DOHH2 (cell line): ENCODE measurements around the gene F10.

ENCODE experiments used
- H3F3A ChIP-seq: fragments of 200-600 bp; sonication (generic), shearing (Covaris generic); 2 replicates; pipeline ENCODE4 v1.6.0; 2016; ENCODE audit warnings: antibody characterized with exemption, mild to moderate bottlenecking; ENCODE audit not compliant: control insufficient read depth, insufficient read depth
- H3K27ac ChIP-seq: fragments of 200-600 bp; sonication (generic); 2 replicates; pipeline ENCODE4 v1.5.1; 2014; ENCODE audit warnings: low read depth, mild to moderate bottlenecking, low read length, moderate library complexity
- H3K27me3 ChIP-seq: fragments of 200-600 bp; sonication (generic); 2 replicates; pipeline ENCODE4 v1.6.1; 2014; ENCODE audit warnings: mild to moderate bottlenecking, low read length, mixed read lengths; ENCODE audit not compliant: control insufficient read depth
- H3K36me3 ChIP-seq: fragments of 200-600 bp; sonication (generic); 2 replicates; pipeline ENCODE4 v1.6.1; 2014; ENCODE audit warnings: mild to moderate bottlenecking, low read length, moderate library complexity, mixed read lengths; ENCODE audit not compliant: control insufficient read depth
- H3K4me1 ChIP-seq: fragments of 200-600 bp; sonication (generic); 2 replicates; pipeline ENCODE4 v1.6.1; 2014; ENCODE audit warnings: mild to moderate bottlenecking, low read length, mixed read lengths; ENCODE audit not compliant: control insufficient read depth
- H3K4me2 ChIP-seq: fragments of 200-600 bp; sonication (generic); 2 replicates; pipeline ENCODE4 v1.6.0; 2014; ENCODE audit warnings: mild to moderate bottlenecking, low read length, moderate library complexity
- H3K4me3 ChIP-seq: fragments of 200-600 bp; sonication (generic); 2 replicates; pipeline ENCODE4 v1.5.1; 2014; ENCODE audit warnings: mild to moderate bottlenecking, low read length, mixed read lengths
- H3K79me2 ChIP-seq: fragments of 200-600 bp; sonication (generic); 2 replicates; pipeline ENCODE4 v1.6.1; 2014; ENCODE audit warnings: mild to moderate bottlenecking, low read length, mixed read lengths; ENCODE audit not compliant: control insufficient read depth
- H3K9me2 ChIP-seq: fragments of 200-600 bp; sonication (generic); replicated peaks from 2 replicates; pipeline ENCODE4 v1.6.1; 2014; ENCODE audit warnings: mild to moderate bottlenecking, low read length, mixed read lengths; ENCODE audit not compliant: control insufficient read depth
- H3K9me3 ChIP-seq: fragments of 200-600 bp; sonication (generic); 2 replicates; pipeline ENCODE4 v1.6.1; 2014; ENCODE audit warnings: antibody characterized with exemption, low read length, mixed read lengths; ENCODE audit not compliant: control insufficient read depth, insufficient read depth
- H4K20me1 ChIP-seq: fragments of 200-600 bp; sonication (generic); 2 replicates; pipeline ENCODE4 v1.6.0; 2014; ENCODE audit warnings: low read depth, mild to moderate bottlenecking, antibody characterized with exemption, low read length, moderate library complexity; ENCODE audit not compliant: control insufficient read depth, insufficient read depth
- EZH2phosphoT487 ChIP-seq: fragments of 200-600 bp; sonication (generic); IDR thresholded peaks from 2 replicates; pipeline ENCODE4 v1.6.1; 2017; ENCODE audit warnings: borderline replicate concordance, mild to moderate bottlenecking, antibody characterized with exemption, low read length, moderate library complexity, mixed read lengths
- TF ChIP-seq, protein P1 (sequence below): fragments of 200-600 bp; sonication (generic); IDR thresholded peaks from one replicate; pipeline ENCODE4 v1.5.1; 2014; ENCODE audit warnings: antibody characterized with exemption, mild to moderate bottlenecking, low read depth, low read length; ENCODE audit not compliant: poor library complexity, severe bottlenecking

F10 gene

DNA sequence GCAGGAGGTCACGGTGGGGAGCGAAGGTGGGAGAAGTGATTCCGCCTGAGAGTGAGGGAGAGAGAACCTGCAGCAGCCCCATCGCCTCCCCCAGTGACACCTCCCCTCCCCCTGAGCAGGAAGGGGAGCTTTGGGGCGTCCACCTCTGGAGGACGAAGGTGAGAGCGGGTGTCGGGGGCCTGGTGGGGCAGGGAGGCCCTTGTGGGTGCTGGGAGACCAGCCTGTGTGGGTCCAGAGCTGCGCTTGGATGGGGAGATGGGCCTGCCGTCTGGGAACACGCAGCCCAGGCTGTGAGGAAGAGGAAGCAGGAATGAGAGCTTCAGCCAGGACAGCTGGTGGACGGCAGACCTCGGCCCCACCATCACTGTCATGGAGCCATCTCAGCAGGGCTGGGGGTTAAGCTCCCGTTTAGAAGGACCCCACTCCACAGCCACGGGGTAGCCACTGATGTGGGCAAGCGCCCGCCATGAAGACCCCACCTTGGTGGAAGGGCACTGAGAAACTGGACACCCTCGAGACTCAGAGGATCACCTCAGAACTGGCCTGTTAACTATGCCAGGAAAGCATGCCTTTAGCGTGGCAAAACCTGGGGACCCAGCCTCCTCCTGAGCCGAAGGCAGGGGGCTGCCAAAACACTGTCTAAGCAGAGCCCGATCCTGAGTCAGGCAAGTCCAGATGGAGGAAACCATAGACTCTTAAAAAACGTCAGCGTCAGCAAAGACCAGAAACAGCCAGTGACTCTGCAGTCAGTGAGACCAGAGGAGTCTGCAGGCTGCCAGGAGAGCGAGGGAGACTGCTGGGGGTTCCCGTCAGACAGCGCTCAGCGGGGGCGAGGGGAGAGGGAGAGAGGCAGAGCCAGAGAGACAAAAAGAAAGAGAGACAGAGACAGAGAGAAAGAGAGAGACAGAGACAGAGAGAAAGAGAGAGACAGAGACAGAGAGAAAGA, 29.4 kb downstream of the F10 start:
- Histone ChIP-seq H3K27me3 (no peaks in the 10 kb centered on the region), H3K9me3 (peaks cover 7% of the 10 kb centered on the region; the same call in 1 of the 2 replicates), H3K4me3 (no peak overlapping the region)

DNA sequence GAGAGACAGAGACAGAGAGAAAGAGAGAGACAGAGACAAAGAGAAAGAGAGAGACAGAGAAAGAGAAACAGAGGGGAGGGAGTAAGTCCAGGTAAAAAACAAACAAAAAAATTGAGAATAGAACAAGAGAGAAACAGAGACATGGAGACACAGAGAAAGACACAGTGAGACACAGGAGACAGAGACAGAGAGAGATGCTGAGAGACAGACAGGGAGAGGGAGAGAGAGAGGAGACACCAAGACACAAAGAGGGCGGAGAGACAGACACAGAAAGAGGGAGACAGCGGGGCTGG, 30.0 kb downstream of the F10 start:
- Histone ChIP-seq H3K4me2 (no peak overlapping the region), H3K9me2 (no peaks in the 10 kb centered on the region), H3K27me3 (no peaks in the 10 kb centered on the region), H4K20me1 (no peaks in the 10 kb centered on the region), H3K27ac (no peak overlapping the region), H3K9me3 (peaks cover 7% of the 10 kb centered on the region; the same call in 1 of the 2 replicates), H3K36me3 (no peaks in the 10 kb centered on the region), H3K4me3 (no peak overlapping the region), H3K79me2 (no peaks in the 10 kb centered on the region), H3K4me1 (peaks cover 18% of the 10 kb centered on the region), H3F3A (peaks cover 4% of the 10 kb centered on the region; the same call in 1 of the 2 replicates)
- TF ChIP-seq EZH2phosphoT487, result no peak
- TF ChIP-seq, protein P1, sequence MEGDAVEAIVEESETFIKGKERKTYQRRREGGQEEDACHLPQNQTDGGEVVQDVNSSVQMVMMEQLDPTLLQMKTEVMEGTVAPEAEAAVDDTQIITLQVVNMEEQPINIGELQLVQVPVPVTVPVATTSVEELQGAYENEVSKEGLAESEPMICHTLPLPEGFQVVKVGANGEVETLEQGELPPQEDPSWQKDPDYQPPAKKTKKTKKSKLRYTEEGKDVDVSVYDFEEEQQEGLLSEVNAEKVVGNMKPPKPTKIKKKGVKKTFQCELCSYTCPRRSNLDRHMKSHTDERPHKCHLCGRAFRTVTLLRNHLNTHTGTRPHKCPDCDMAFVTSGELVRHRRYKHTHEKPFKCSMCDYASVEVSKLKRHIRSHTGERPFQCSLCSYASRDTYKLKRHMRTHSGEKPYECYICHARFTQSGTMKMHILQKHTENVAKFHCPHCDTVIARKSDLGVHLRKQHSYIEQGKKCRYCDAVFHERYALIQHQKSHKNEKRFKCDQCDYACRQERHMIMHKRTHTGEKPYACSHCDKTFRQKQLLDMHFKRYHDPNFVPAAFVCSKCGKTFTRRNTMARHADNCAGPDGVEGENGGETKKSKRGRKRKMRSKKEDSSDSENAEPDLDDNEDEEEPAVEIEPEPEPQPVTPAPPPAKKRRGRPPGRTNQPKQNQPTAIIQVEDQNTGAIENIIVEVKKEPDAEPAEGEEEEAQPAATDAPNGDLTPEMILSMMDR, result no peak

More for the DNA sequence above, 29.4 kb downstream of the F10 start:
- Histone ChIP-seq H3K9me2 (no peaks in the 10 kb centered on the region), H4K20me1 (no peaks in the 10 kb centered on the region), H3K36me3 (no peaks in the 10 kb centered on the region), H3K4me1 (peaks cover 18% of the 10 kb centered on the region), H3K27ac (no peak overlapping the region), H3F3A (peaks cover 4% of the 10 kb centered on the region; the same call in 1 of the 2 replicates), H3K4me2 (no peak overlapping the region), H3K79me2 (no peaks in the 10 kb centered on the region)
- TF ChIP-seq, protein P1, result no peak
- no peak for TF ChIP-seq EZH2phosphoT487

GRCh38 chr13:113152984-113153809, 30.6 kb downstream of the F10 start:
- no peaks in the 10 kb centered on the region for H3K27me3 ChIP-seq
- H3K4me3 ChIP-seq, result peak overlapping the region; percentile 59
- H3K9me3 ChIP-seq, result peaks cover 7% of the 10 kb centered on the region; the same call in 1 of the 2 replicates
- H3F3A ChIP-seq, result peaks cover 4% of the 10 kb centered on the region; the same call in 1 of the 2 replicates
- no peaks in the 10 kb centered on the region for H3K79me2 ChIP-seq
- TF ChIP-seq, protein P1, result no peak
- TF ChIP-seq EZH2phosphoT487, result no peak
- no peak overlapping the region for H3K27ac ChIP-seq
- H3K4me2 ChIP-seq, result peak overlapping the region; percentile 58
- H3K36me3 ChIP-seq, result no peaks in the 10 kb centered on the region
- H3K4me1 ChIP-seq, result peaks cover 22% of the 10 kb centered on the region
- H3K9me2 ChIP-seq, result no peaks in the 10 kb centered on the region
- no peaks in the 10 kb centered on the region for H4K20me1 ChIP-seq
